ENCODE measurements around the gene AAGAB.
"Not testable (repeated sequence)": the region's sequence is repeated elsewhere in the genome, so short reads cannot be mapped to it uniquely, and the experiment has no call there.

The AAGAB gene

GRCh38 chr15:67254238-67255175 is at the start of gene AAGAB, which contains the start of gene IQCH:
AAGAB (minus strand) TSS chr15:67254661; CDS start chr15:67254631, 30 bp downstream.
IQCH (plus strand) TSS chr15:67254786; CDS start chr15:67254897, 111 bp downstream.
- DNase-seq = peak; percentile 96

GRCh38 chr15:67303490-67304363 is 49.3 kb upstream of the AAGAB start:
- DNase-seq = peak; percentile 3 to 8

GRCh38 chr15:67300266-67301025 is 46.0 kb upstream of the AAGAB start:
- DNase-seq = no peak

- DNase-seq = no peak
Observed at GRCh38 chr15:67296684-67297083, 42.2 kb upstream of the AAGAB start.

- no peak for DNase-seq
Observed at GRCh38 chr15:67296188-67296587, 41.7 kb upstream of the AAGAB start.

- no peak for DNase-seq
Observed at GRCh38 chr15:67290319-67290718, 35.9 kb upstream of the AAGAB start.

- DNase-seq = not testable (repeated sequence)
Observed at GRCh38 chr15:67286400-67286799, 31.9 kb upstream of the AAGAB start.

- not testable (repeated sequence) for DNase-seq
Observed at GRCh38 chr15:67285625-67286024, 31.2 kb upstream of the AAGAB start.

- DNase-seq = no peak
Observed at GRCh38 chr15:67281714-67282113, 27.3 kb upstream of the AAGAB start.

GRCh38 chr15:67280217-67280616 is 25.8 kb upstream of the AAGAB start:
- DNase-seq = no peak

- DNase-seq = no peak
Observed at GRCh38 chr15:67276666-67277065, 22.2 kb upstream of the AAGAB start.

- no peak for DNase-seq
Observed at GRCh38 chr15:67274236-67274635, 19.8 kb upstream of the AAGAB start.

GRCh38 chr15:67267951-67268941 is 13.8 kb upstream of the AAGAB start:
- DNase-seq = no peak

GRCh38 chr15:67267440-67267839 is 13.0 kb upstream of the AAGAB start:
- DNase-seq = no peak

GRCh38 chr15:67266870-67267269 is 12.4 kb upstream of the AAGAB start:
- no peak for DNase-seq

GRCh38 chr15:67259806-67260205 is 5.3 kb upstream of the AAGAB start:
- DNase-seq = no peak

GRCh38 chr15:67259379-67259778 is 4.9 kb upstream of the AAGAB start:
- no peak for DNase-seq

- DNase-seq = not testable (repeated sequence)
Observed at GRCh38 chr15:67258412-67258811, 4.0 kb upstream of the AAGAB start.

GRCh38 chr15:67256051-67256450 is 1.6 kb upstream of the AAGAB start:
- no peak for DNase-seq

- DNase-seq = no peak
Observed at GRCh38 chr15:67253549-67254237, 768 bp downstream of the AAGAB start.

- no peak for DNase-seq
Observed at GRCh38 chr15:67253101-67253500, 1.4 kb downstream of the AAGAB start.
